Measurements from ENCODE around the gene SOX4.

Gene SOX4

GRCh38 chr6:21614226-21614625 is 20.7 kb downstream of the SOX4 start:
- no peak for DNase-seq

- peak in 1 of 2 donors; percentile 37 for DNase-seq
Observed at GRCh38 chr6:21615504-21615903, 22.0 kb downstream of the SOX4 start.

- no peak for DNase-seq
Observed at GRCh38 chr6:21616005-21616404, 22.5 kb downstream of the SOX4 start.

GRCh38 chr6:21625642-21626041 is 32.1 kb downstream of the SOX4 start:
- DNase-seq: no peak

DNA sequence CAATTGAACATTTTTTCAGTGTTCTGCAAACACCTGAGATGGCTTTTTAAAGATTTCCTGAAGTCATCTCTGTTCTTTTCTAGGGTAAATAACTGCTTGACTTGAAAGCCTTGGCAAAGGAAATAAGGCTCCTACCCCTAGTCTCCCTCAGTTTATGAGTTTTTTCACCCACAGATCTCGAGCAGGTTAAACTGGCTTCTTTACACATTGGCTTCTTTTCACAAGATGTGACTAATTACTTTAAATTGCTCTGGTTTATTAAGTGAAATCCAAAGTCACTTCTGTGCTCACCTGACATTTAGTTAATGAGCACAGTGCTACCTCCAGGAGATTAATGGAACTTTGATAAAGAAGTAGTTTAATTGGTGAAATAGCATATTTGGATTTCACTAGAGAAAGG is 33.2 kb downstream of the SOX4 start:
- no peak for DNase-seq

- peak; percentile 32 to 47 for DNase-seq
Observed at GRCh38 chr6:21628160-21628559, 34.6 kb downstream of the SOX4 start.

- no peak for DNase-seq
Observed at GRCh38 chr6:21633511-21634109, 40.1 kb downstream of the SOX4 start.

GRCh38 chr6:21634582-21634981 is 41.0 kb downstream of the SOX4 start:
- DNase-seq: peak in 1 of 2 donors; percentile 21

- no peak for DNase-seq
Observed at GRCh38 chr6:21636876-21637275, 43.3 kb downstream of the SOX4 start.

DNA sequence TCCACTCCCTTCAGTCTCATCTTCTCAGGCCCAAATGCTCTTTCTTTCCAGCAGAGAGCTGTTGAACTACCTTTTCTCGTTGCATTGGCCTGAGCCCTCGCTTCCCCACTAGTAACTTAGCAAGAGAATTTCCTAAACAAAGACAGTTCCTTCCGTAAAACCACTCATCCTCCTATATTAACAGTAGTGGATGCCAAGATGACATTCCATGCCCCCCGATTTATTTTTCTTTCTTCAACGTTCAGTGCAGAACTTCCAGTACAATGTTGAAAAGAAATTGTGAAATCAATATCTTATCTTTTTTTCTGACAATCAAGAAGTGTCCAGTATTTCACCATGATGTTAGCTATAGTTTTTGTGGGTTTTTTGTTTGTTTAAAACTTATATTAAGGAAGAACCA is 45.8 kb downstream of the SOX4 start:
- DNase-seq: no peak

Measured in inflammatory macrophage (primary cell).